ENCODE results near the gene ARHGAP29. TPM values are rescaled to one million over a fixed set of nuclear protein-coding genes. Genes with fewer than 3 reads are reported as not detected.
A peak's percentile ranks its signal among the peaks of the same experiment; 100 is the strongest.
"Not testable (repeated sequence)": the region's sequence is repeated elsewhere in the genome, so short reads cannot be mapped to it uniquely, and the experiment has no call there.

ARHGAP29 gene
- total RNA-seq, 4 donors from 2014 or later: 56.2 to 115 (median 77.7) TPM

GRCh38 chr1:94165843-94166242 is 71.5 kb downstream of the ARHGAP29 start:
- Histone ChIP-seq H3K27me3 (no peaks in the 10 kb centered on the region), H3K4me3 (replicated peaks in 1 of 3) (no peak overlapping the region), H3K36me3 (no peaks in the 10 kb centered on the region), H3K27ac (no peak overlapping the region), H3K4me1 (peaks cover 0 to 2% of the 10 kb centered on the region in 2 donors), H3K9me3 (no peaks in the 10 kb centered on the region)
- intact Hi-C loops (cut with DNase I): no loop called here
- WGBS, 2 donors: 95 to 97% methylated on average over 5 of the region's 5 CpGs
- no peak for DNase-seq
- TF ChIP-seq POLR2A (IDR thresholded peaks at IDR 0.05) (no peak), CTCF (IDR thresholded peaks at IDR 0.05) (no peak)

GRCh38 chr1:94164885-94165284 is 72.5 kb downstream of the ARHGAP29 start:
- H3K36me3 ChIP-seq; intact Hi-C loops (cut with DNase I); H3K27ac ChIP-seq; DNase-seq; H3K4me3 ChIP-seq (replicated peaks in 1 of 3); H3K9me3 ChIP-seq; H3K4me1 ChIP-seq; H3K27me3 ChIP-seq: not testable (repeated sequence)
- WGBS, 2 donors: 83% methylated on average over 2 of the region's 2 CpGs

GRCh38 chr1:94164121-94164520 is 73.3 kb downstream of the ARHGAP29 start:
- 86 to 94% methylated on average over 1 of the region's 1 CpG for WGBS, 2 donors
- H3K36me3 ChIP-seq: not testable (repeated sequence)

GRCh38 chr1:94163249-94163648 is 74.1 kb downstream of the ARHGAP29 start:
- H3K27me3 ChIP-seq; H3K9me3 ChIP-seq; DNase-seq; H3K27ac ChIP-seq; H3K4me3 ChIP-seq (replicated peaks in 1 of 3); intact Hi-C loops (cut with DNase I); H3K36me3 ChIP-seq; H3K4me1 ChIP-seq: not testable (repeated sequence)
- 95 to 97% methylated on average over 5 of the region's 5 CpGs for WGBS, 2 donors

More at GRCh38 chr1:94164121-94164520, 73.3 kb downstream of the ARHGAP29 start:
- H3K27me3 ChIP-seq; H3K9me3 ChIP-seq; H3K4me3 ChIP-seq (replicated peaks in 1 of 3); H3K27ac ChIP-seq; H3K4me1 ChIP-seq; intact Hi-C loops (cut with DNase I); DNase-seq: not testable (repeated sequence)

- no peak overlapping the region for H3K27ac ChIP-seq
- WGBS, 2 donors: 50 to 55% methylated on average over 4 of the region's 4 CpGs
- DNase-seq: no peak
- no peaks in the 10 kb centered on the region for H3K36me3 ChIP-seq
- H3K4me3 ChIP-seq (replicated peaks in 1 of 3): no peak overlapping the region
- TF ChIP-seq POLR2A (IDR thresholded peaks at IDR 0.05) (no peak), CTCF (IDR thresholded peaks at IDR 0.05) (no peak)
- H3K27me3 ChIP-seq: no peaks in the 10 kb centered on the region
- no peaks in the 10 kb centered on the region for H3K9me3 ChIP-seq
- H3K4me1 ChIP-seq: peaks cover 0 to 7% of the 10 kb centered on the region in 2 donors
- intact Hi-C loops (cut with DNase I): no loop called here
Observed at GRCh38 chr1:94160811-94161210, 76.6 kb downstream of the ARHGAP29 start.

- intact Hi-C loops (cut with DNase I): no loop called here
- TF ChIP-seq CTCF (IDR thresholded peaks at IDR 0.05): no peak
- no peak for TF ChIP-seq POLR2A (IDR thresholded peaks at IDR 0.05)
- 84 to 91% methylated on average over 1 of the region's 1 CpG for WGBS, 2 donors
- H3K27me3 ChIP-seq: no peaks in the 10 kb centered on the region
- peaks cover 12 to 19% of the 10 kb centered on the region in 2 donors for H3K4me1 ChIP-seq
- DNase-seq: no peak
- no peak overlapping the region for H3K4me3 ChIP-seq (replicated peaks in 1 of 3)
- H3K36me3 ChIP-seq: no peaks in the 10 kb centered on the region
- H3K27ac ChIP-seq: no peak overlapping the region
- H3K9me3 ChIP-seq: no peaks in the 10 kb centered on the region
Observed at GRCh38 chr1:94156096-94156625, 81.2 kb downstream of the ARHGAP29 start.

GRCh38 chr1:94154989-94155388 is 82.4 kb downstream of the ARHGAP29 start:
- H3K4me1 ChIP-seq: peaks cover 12% of the 10 kb centered on the region in 2 donors
- intact Hi-C loops (cut with DNase I): no loop called here
- TF ChIP-seq CTCF (IDR thresholded peaks at IDR 0.05) (no peak), POLR2A (IDR thresholded peaks at IDR 0.05) (no peak)
- no peaks in the 10 kb centered on the region for H3K9me3 ChIP-seq
- no peaks in the 10 kb centered on the region for H3K36me3 ChIP-seq
- DNase-seq: peak; percentile 42 to 46
- 83% methylated on average over 1 of the region's 1 CpG for WGBS, 2 donors
- no peak overlapping the region for H3K4me3 ChIP-seq (replicated peaks in 1 of 3)
- peak overlapping the region in 1 of 3 donors; percentile 61 for H3K27ac ChIP-seq
- H3K27me3 ChIP-seq: no peaks in the 10 kb centered on the region

All from thyroid gland (tissue), 4 donors.